Measurements from ENCODE around the gene BNC2.

BNC2 gene

GRCh38 chr9:16705111-16705604 is 165.3 kb downstream of the BNC2 start:
- DNase-seq: no peak

- no peak for DNase-seq
These were observed 166.1 kb downstream of the BNC2 start for GRCh38 chr9:16704116-16705110.

- no peak for DNase-seq
These were observed 169.1 kb downstream of the BNC2 start for GRCh38 chr9:16701347-16701746.

DNA sequence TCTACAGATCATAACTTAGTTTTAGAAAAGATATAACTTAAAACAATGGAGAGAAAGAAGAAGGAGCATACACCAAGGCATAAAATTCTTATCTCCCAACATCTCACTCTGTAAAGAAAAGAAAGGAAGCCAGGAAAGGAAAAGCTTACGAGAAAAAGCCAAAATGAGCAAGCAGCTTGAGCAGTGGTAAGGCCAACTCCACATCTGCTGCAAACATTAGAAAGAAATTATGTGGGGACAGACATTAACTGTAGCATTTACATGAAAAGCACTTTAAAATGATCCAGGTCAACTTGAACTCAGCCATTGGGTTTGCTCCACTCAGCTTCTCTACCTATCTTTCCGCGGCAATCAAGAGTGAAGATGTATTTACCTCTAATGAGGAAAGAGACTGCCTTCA is 176.9 kb downstream of the BNC2 start:
- DNase-seq: no peak

DNA sequence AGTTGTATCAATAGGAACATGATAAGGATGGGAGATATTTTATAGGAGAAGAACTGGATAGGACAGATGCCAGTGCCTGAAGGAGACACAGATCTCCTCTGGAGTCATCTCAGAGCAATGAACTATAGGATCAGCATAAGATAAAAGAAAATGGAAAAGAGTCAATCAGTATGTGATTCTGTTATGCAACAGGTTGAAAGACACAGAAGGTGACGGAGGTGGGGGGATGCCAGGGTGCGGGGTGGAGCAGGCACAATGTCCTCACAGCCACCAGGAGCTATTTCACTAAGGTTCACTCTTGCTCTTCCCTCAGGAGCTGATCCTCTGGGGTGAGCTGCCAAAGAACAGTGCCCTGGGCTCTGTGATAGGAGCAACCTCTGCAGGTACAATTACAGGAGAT is 179.8 kb downstream of the BNC2 start:
- DNase-seq: no peak

GRCh38 chr9:16690205-16690604 is 180.3 kb downstream of the BNC2 start:
- no peak for DNase-seq

DNA sequence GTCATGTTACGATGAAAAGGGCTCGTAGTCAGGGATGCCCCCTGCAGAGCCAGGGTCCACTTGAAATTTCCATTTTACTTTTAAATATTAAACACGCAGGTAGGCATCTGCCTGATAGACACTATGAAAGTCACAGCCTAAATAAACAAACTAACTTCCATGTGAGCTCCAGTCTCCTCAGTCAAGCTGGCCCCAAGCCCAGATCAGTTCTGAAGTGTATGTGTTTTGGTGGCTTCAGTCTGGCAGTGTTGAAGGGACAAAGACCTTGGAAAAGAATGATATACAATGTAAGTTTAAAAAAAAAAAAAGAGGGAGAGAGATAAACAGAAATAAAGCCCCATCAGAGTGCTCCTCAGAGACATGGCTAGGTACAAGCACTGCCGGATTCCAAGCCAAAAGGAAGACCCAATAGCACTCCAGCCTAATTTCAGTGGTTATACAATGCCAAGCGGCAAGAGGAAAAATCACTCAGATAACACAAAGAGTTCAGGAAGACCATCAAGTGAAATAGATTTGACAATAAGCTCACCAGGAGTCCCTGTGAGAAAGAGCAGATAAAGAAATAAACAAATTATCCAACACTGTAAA is 181.0 kb downstream of the BNC2 start:
- DNase-seq: no peak

DNA sequence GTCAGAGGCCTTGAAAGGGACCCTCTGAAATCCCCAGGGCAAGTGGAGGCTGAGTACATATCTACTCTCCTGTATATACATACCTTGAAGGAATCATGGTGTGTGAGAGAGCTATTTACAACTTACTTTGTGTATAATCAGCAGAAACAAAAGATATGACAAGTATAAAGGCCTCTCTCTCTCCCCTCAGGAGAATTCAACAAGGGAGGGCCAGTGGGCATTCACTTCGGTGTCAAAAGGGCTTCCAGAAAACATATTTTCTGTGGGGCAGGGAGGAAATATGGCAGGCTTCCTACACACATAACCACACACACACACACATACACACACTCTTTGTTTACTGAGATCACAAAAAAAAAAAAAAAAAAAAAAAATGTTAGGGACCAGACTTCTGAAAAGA is 181.7 kb downstream of the BNC2 start:
- DNase-seq: no peak

- no peak for DNase-seq
These were observed 182.6 kb downstream of the BNC2 start for GRCh38 chr9:16687678-16688369.

GRCh38 chr9:16683326-16683725 is 187.1 kb downstream of the BNC2 start:
- DNase-seq: no peak

GRCh38 chr9:16682273-16682672 is 188.2 kb downstream of the BNC2 start:
- no peak for DNase-seq

GRCh38 chr9:16681652-16681987 is 188.8 kb downstream of the BNC2 start:
- DNase-seq: no peak

DNA sequence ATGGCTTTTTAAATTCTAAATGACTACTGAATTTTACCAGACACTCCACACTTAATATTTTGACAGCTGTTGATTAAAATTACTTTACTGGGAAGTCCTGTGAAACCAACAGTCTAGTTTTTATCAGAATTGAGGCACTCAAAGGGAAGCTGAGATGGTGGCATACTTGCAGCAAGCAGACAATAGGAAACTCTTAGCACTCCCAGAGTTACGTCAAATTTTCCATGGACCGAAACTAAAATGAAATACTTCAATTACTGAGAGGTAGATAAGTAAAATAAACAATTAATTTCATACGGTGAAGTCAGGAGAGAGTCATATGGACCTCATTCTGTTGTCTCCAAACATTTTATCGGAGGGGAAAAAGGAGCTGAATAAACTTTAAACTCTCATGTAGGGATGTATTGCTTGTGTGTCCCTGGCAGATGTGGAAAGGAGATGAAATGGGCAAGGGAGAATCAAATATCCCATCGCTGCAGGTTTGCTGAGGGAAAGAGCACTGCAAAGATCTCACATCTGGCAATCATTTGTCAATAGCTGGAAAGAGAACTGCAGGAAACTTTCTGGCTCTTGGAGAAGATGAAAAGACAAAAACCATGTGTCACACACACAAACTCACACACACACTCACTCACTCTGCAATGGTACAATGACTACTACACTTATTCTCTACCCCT is 189.4 kb downstream of the BNC2 start:
- no peak for DNase-seq

DNA sequence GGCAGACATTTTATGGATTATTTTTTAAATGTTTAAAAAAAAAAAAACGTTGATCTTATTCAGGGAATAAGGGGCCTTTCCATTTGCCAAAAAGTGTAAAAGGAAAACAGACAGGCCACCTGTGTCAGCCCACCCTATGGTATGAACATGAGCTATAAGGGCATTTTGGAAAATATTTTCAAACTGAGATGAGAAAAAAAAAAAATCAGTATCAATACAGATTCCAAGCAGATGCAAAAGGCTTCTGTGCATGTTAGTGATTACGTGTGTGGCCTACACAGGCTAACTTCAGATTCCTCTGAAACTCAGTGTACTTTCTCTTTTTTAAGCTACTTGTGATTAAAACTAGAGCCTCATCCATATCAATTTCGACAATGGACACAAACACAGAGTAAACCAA is 189.9 kb downstream of the BNC2 start:
- no peak for DNase-seq

DNA sequence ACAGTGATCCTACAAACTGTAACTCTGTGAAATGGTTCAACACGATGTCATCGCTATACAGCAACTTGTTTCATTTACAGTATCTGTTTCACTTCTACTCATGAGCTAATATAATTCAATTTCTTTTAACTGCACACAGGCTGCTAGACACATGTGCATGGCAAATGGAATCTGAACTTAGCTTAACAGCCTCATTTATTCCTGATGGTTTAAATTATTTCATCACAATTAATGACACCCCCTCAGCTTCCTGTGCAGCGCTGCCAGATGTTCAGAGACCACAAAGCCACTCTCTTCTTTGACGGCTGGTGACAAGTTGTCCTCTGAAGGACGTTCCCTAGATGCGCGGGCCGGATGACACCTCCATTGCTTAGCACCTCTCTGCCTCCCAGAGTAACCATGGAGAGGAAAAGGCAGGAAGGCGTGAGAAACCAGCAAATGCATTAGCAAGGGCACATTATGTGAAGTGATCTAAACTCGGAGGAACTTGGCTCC is 191.1 kb downstream of the BNC2 start:
- DNase-seq: no peak

- no peak for DNase-seq
These were observed 194.0 kb downstream of the BNC2 start for GRCh38 chr9:16676519-16676918.

GRCh38 chr9:16675131-16675530 is 195.3 kb downstream of the BNC2 start:
- DNase-seq: no peak

DNA sequence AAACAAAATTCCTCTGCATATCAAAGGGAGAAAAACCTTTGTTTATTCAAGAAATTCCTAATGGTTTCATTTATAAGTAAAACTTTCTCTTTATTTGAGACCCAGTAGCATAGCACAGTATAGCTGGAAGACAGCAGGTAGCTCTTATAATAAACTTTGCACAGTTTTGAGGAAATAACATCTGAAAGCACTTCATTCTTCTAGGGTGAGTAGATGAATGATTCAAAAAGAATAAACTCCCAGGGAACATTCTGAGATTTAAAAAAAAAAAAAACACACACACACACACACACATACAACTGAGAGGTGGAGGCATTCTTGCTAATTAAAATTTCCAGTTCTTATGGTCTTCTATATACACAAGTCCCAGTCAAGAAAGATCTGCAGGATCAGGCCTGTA is 197.3 kb downstream of the BNC2 start:
- no peak for DNase-seq

DNA sequence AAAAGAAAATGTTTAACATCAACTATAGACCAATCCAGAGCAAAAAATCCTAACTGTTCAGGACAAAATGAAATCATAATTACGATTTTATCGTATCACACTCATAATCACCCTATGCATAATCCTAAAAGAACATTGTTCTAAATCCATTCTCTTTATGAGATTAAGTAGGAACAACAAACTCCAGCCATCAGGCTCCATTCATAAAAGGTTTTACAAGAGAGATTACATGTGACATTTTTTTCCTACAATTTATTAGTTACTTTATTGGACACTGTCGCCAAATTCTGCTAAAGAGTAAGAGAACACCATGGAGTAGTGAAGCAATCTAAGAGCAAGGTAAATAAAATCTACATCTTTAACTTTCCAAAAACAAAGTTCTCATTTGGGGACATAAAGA is 198.0 kb downstream of the BNC2 start:
- DNase-seq: no peak

DNA sequence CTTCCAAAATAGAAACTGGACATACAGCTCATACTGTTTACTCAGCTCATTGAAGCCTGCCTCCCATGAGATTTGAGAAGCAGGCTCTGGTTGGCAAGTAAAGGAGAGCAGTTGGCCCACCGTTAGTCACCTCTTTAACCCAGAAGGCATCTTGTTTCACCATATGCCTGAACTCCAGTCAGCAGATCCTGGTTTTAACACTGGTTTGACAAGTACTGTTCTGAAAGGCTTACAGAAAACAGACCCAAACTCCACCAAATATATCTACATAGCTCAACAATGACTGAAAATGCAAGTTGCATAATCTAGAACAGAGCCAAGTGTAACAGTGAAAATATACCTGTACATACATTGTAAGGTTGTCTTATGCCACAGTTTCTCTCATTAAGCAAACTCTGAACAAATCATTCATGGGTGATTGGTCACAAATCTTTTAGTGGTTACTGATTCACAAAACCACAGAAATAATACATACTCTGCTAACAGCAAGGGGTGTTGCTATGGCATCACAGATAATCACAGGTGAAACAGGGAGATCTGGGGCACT is 198.8 kb downstream of the BNC2 start:
- DNase-seq: no peak

DNA sequence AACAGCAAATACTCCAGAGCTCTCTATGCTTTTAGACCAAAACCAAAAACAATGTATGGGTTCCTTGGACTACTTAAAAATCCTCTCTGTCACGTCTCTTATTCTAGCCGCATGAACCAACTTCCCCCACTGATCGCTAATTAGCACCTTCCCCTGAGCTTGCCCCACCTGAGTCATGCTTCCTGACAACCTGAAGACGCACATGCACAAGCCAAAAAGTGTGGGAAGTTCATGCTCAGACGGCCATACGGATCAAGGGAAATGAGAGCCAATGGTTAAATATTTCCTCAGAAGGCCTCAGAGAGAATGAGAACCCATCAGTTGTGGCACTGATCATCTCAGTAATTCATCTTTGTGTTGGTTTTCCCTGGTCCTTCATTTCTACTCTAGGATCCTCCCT is 199.7 kb downstream of the BNC2 start:
- no peak for DNase-seq

- DNase-seq: no peak
These were observed 201.7 kb downstream of the BNC2 start for GRCh38 chr9:16668734-16669295.

Data from CD4-positive, alpha-beta T cell treated with Interferon gamma for 1 hour (primary cell).